BJ (cell line): ENCODE data around the gene LPAR1. TPM values are rescaled to one million over a fixed set of nuclear protein-coding genes. Genes with fewer than 3 reads are reported as not detected.

Experiments used
- CTCF ChIA-PET: fragments of 350-600 bp; formaldehyde crosslinking; extraction: SDS; loops from one replicate; lab custom pipeline; 2021; ENCODE audit warnings: antibody characterized with exemption, inconsistent platforms; lab: Yijun Ruan, JAX
- POLR2A ChIA-PET: fragments of 300-600 bp; sonication (Branson Sonifier 250); formaldehyde crosslinking; extraction: SDS; loops from one replicate; lab custom pipeline; 2021; ENCODE audit warnings: antibody characterized with exemption; lab: Charles Lee
- DNase-seq: peaks from one replicate; pipeline ENCODE4 v3.0.0-alpha.2; 2011; ENCODE audit warnings: low read depth
- H3K27me3 ChIP-seq: 2 replicates; pipeline ENCODE4 v1.6.0; 2011; ENCODE audit warnings: low read length; ENCODE audit not compliant: control insufficient read depth, insufficient read depth
- H3K36me3 ChIP-seq: 2 replicates; pipeline ENCODE4 v1.5.1; 2011; ENCODE audit warnings: low read length; ENCODE audit not compliant: control insufficient read depth, insufficient read depth
- H3K4me3 ChIP-seq: 2 replicates; pipeline ENCODE4 v1.5.1; 2011; ENCODE audit warnings: low read depth, mild to moderate bottlenecking, control low read depth, low read length
- polyA plus RNA-seq: library from polyadenylated mRNA; depleted of rRNA; stranded (reverse); fragments of >200 nt; gene quantifications from 2 replicates; pipeline ENCODE4 v1.2.3, GENCODE V29; 2011
- TF ChIP-seq, protein P1 (sequence below): IDR thresholded peaks from 2 replicates; pipeline ENCODE4 v1.5.1; 2011; ENCODE audit warnings: low read depth, mild to moderate bottlenecking, control low read depth, inconsistent platforms, low read length, moderate library complexity; ENCODE audit not compliant: insufficient read depth

LPAR1 gene
- polyA plus RNA-seq, 1 experiment = 224 TPM

DNA sequence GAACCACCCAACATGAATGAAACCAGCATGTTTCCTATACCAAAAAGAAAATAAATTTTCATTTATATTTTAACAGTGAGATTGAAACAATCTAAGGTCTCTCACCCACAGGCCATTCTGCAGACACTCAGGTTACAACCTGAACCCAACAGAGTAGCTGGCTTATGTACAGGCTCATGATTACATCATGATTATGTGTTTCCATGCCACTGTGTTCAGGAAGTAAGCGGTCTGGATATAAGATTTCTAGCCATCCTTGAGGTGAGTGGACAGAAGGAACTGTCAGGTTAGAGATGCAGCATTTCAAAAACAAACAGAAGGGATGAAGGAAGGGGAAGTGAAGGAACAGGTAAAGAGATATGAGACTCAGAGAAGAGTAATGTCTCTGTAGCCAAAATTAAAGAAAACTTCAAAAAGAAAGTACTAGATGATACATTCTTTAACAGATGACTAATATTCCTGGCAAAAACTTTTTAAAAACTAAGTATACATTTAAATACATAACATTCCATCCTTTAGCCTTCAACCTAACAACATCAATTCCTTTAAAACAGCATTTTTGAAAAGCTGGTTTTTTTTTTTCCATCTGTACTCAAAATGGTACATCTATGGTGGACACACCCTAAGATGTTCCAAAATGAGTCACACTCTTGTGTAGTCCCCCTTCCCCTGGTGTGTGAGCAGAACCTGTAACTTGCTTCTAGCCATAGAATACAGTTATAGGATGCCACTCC lies 119.8 kb downstream of the LPAR1 start:
- POLR2A ChIA-PET = interaction anchor here (0.6 kb wide), 2 partner anchors 268 to 1908 kb away, joined by 3 read pairs; no protein-coding TSS in a partner anchor
- DNase-seq = no peak
- TF ChIP-seq, protein P1, sequence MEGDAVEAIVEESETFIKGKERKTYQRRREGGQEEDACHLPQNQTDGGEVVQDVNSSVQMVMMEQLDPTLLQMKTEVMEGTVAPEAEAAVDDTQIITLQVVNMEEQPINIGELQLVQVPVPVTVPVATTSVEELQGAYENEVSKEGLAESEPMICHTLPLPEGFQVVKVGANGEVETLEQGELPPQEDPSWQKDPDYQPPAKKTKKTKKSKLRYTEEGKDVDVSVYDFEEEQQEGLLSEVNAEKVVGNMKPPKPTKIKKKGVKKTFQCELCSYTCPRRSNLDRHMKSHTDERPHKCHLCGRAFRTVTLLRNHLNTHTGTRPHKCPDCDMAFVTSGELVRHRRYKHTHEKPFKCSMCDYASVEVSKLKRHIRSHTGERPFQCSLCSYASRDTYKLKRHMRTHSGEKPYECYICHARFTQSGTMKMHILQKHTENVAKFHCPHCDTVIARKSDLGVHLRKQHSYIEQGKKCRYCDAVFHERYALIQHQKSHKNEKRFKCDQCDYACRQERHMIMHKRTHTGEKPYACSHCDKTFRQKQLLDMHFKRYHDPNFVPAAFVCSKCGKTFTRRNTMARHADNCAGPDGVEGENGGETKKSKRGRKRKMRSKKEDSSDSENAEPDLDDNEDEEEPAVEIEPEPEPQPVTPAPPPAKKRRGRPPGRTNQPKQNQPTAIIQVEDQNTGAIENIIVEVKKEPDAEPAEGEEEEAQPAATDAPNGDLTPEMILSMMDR = no peak
- Histone ChIP-seq H3K36me3 (no peaks in the 10 kb centered on the region), H3K4me3 (no peak overlapping the region), H3K27me3 (no peaks in the 10 kb centered on the region)
- CTCF ChIA-PET = interaction anchor here (1.3 to 1.4 kb wide), 2 partner anchors 10 to 117 kb away, joined by 3 read pairs; no protein-coding TSS in a partner anchor

- Histone ChIP-seq H3K4me3 (no peak overlapping the region), H3K36me3 (no peaks in the 10 kb centered on the region), H3K27me3 (no peaks in the 10 kb centered on the region)
- CTCF ChIA-PET = no interaction called here
- POLR2A ChIA-PET = no interaction called here
- TF ChIP-seq, protein P1 = no peak
- DNase-seq = no peak
Observed at GRCh38 chr9:110916403-110916802, 121.9 kb downstream of the LPAR1 start.

DNA sequence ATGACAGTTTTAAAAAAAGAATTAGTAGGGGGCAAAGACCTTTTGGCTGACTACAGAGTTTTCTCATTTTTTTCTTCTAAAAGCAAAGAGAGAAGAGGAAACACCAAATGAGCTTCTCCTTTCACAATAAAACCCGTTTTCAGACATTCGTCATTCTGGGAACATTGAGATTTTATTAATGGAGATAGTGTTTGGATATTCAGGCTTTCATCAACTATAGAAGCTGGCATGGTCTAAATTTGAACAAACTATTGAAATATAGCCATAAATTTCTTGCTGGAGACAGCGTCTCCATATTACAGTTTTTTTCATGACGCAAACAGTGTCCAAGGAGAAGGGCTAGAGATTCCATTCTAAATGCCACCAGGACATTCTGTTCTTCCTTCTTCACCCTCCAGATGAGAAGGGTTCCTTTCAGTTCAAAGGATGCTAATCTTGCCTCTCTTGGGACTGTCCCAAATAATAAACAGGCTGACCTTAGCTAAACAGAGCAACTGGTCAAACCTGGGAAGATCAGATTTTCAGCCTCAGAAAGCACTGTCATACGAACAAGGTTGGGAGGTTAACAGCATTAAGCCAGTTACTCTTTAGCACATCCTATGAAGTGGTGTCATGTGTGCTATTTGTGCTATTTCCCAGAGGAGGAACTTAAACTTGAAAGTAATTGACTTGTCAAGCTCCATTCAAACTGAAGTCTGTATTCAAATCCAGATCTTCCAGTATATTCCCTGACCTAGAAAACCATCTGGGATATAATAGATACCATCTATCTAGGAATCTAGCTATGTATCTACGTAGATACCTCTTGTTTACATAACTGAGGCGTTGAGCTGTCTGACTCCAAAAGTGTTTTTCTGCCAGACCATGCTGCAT lies 125.6 kb downstream of the LPAR1 start:
- TF ChIP-seq, protein P1 = no peak
- Histone ChIP-seq H3K36me3 (peaks cover 2% of the 10 kb centered on the region), H3K4me3 (no peak overlapping the region), H3K27me3 (no peaks in the 10 kb centered on the region)
- ChIA-PET CTCF (interaction anchor here (1.1 kb wide), 1 partner anchor 20 kb away, joined by 3 read pairs; no protein-coding TSS in a partner anchor), POLR2A (interaction anchor here (0.5 to 1.0 kb wide), 4 partner anchors 20 to 155 kb away, joined by 3 to 6 read pairs (median 4); no protein-coding TSS in a partner anchor)
- DNase-seq = no peak

GRCh38 chr9:110911659-110912418 lies 126.4 kb downstream of the LPAR1 start:
- no peak for DNase-seq
- peaks cover 2% of the 10 kb centered on the region for H3K36me3 ChIP-seq
- no peaks in the 10 kb centered on the region for H3K27me3 ChIP-seq
- ChIA-PET POLR2A (interaction anchor here (0.5 to 0.6 kb wide), 2 partner anchors 19 to 26 kb away, joined by 3 read pairs; no protein-coding TSS in a partner anchor), CTCF (interaction anchor here (1.1 kb wide), 1 partner anchor 21 kb away, joined by 3 read pairs; no protein-coding TSS in a partner anchor)
- TF ChIP-seq, protein P1 = no peak
- no peak overlapping the region for H3K4me3 ChIP-seq
